Measurements from ENCODE around the gene HNRNPH1.

The HNRNPH1 gene

GRCh38 chr5:179603308-179603707 is 20.2 kb downstream of the HNRNPH1 start:
- no peak for DNase-seq (ENCODE audit: low spot score)

- no peak for DNase-seq (ENCODE audit: low spot score)
Measured at GRCh38 chr5:179601871-179602625, 21.4 kb downstream of the HNRNPH1 start.

- DNase-seq (ENCODE audit: low spot score) = no peak
Measured at GRCh38 chr5:179599973-179600372, 23.5 kb downstream of the HNRNPH1 start.

- no peak for DNase-seq (ENCODE audit: low spot score)
Measured at GRCh38 chr5:179599566-179599965, 23.9 kb downstream of the HNRNPH1 start.

- DNase-seq (ENCODE audit: low spot score) = no peak
Measured at GRCh38 chr5:179599100-179599499, 24.4 kb downstream of the HNRNPH1 start.

- DNase-seq (ENCODE audit: low spot score) = no peak
Measured at GRCh38 chr5:179596421-179596820, 27.1 kb downstream of the HNRNPH1 start.

GRCh38 chr5:179595916-179596315 is 27.6 kb downstream of the HNRNPH1 start:
- no peak for DNase-seq (ENCODE audit: low spot score)

- DNase-seq (ENCODE audit: low spot score) = no peak
Measured at GRCh38 chr5:179588166-179588565, 35.3 kb downstream of the HNRNPH1 start.

GRCh38 chr5:179585941-179586401 is 37.5 kb downstream of the HNRNPH1 start:
- no peak for DNase-seq (ENCODE audit: low spot score)

GRCh38 chr5:179577286-179577960 is 46.0 kb downstream of the HNRNPH1 start:
- DNase-seq (ENCODE audit: low spot score) = no peak

GRCh38 chr5:179572386-179572785 is 51.1 kb downstream of the HNRNPH1 start:
- no peak for DNase-seq (ENCODE audit: low spot score)

GRCh38 chr5:179568721-179569120 is 54.8 kb downstream of the HNRNPH1 start:
- DNase-seq (ENCODE audit: low spot score) = no peak

GRCh38 chr5:179564526-179564925 is 58.9 kb downstream of the HNRNPH1 start:
- no peak for DNase-seq (ENCODE audit: low spot score)
